GM21367 (cell line): Measurements from ENCODE around the gene SHISAL1.
"Not testable (repeated sequence)": the region's sequence is repeated elsewhere in the genome, so short reads cannot be mapped to it uniquely, and the experiment has no call there.

Source experiments
- ATAC-seq: cut with Tn5 transposase; IDR thresholded peaks from one replicate; pipeline ENCODE4 v1.9.1; 2021; ENCODE audit not compliant: unreplicated experiment

The SHISAL1 gene

DNA sequence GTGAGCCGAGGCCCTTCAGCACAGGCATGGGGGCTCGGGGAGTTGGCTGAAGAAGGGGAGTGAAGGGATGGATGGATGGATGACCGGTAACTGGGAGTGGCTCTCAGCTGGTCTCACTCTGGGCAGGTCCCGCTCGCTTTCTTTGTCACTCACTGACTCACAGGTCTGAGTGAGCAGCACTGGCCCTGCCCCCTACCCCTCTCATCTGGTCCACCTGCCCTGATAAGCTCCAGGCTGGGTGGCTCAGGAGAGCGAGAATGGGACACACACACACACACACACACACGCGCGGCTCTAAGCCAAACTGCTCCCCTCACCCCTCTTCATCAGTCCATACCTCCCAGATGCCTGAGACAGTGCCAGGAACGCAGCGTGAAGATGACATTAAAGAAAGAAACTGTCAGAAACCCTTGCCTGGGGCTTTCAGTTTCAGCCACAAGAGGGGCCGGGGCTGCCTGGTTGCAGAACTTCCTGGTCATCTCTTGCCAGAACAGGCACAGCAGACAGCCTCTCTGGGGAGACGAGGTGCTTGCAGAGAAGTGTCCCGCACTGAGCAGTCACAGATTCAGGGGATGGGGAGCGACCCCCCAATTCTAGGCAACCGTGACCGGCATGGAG lies 16.5 kb upstream of the SHISAL1 start:
- ATAC-seq, result no peak

DNA sequence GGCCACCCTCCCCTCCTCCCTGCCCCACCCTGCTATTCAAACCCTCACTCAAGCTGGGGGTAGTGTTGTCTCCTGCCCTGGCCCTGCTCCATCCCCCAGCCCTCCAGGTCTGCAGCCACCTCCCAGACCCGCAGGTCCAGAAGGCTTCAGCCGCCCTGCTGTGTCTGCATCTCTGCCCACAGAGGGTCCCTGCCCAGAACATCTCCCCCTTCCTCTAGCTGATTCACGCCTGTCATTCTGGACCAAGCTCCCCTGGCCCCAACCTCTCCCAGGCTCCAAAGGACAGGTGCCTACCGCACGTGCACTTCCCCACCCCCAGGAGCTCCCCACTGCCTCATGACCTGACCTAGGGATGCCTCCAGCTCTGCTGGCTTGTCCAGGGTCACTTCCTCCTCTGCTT lies 16.0 kb upstream of the SHISAL1 start:
- no peak for ATAC-seq

DNA sequence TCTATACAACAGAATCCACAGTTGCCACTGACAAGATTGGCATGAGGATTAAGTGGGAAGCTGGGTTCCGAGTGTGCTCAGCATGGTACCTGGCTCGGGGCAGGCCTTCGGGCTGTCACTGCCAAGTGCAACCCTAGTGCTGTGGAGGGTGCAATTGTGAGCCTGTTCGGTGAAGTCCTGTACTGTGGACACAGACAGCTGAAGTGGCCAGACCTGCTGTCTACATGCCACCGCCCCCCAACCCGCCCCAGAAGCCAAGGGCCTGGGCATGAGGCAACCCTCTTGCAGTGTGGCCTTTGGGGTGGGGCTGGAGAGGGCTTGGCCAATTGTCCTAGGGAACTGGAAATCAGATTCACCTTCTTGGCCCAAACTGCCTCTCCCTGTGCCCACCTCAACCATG lies 15.6 kb upstream of the SHISAL1 start:
- no peak for ATAC-seq

DNA sequence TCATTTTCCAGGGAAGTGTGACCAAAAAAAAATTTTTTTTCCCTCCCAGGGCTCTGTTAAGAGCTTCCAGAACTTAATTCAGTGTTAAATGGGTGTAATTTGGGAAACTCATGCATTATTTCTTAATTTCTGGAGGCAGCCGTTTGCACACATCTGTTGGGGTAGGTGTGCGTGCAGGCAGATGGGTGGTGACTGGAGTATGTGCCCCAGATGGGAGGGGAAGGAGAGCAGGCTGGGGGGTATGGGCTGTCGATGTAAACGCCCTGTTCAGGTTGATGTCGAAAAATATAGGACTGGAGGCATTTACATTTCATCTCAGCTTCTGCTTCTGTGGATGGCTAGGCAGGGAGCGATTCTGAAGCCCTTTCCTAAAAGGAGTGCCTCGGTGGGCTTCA lies 13.7 kb upstream of the SHISAL1 start:
- no peak for ATAC-seq

- ATAC-seq, result no peak
These were observed 13.2 kb upstream of the SHISAL1 start for GRCh38 chr22:44325718-44326490.

- ATAC-seq, result not testable (repeated sequence)
These were observed 10.5 kb upstream of the SHISAL1 start for GRCh38 chr22:44323140-44323790.

GRCh38 chr22:44319685-44320084 lies 6.9 kb upstream of the SHISAL1 start:
- ATAC-seq, result no peak

GRCh38 chr22:44318751-44319150 lies 6.0 kb upstream of the SHISAL1 start:
- no peak for ATAC-seq

DNA sequence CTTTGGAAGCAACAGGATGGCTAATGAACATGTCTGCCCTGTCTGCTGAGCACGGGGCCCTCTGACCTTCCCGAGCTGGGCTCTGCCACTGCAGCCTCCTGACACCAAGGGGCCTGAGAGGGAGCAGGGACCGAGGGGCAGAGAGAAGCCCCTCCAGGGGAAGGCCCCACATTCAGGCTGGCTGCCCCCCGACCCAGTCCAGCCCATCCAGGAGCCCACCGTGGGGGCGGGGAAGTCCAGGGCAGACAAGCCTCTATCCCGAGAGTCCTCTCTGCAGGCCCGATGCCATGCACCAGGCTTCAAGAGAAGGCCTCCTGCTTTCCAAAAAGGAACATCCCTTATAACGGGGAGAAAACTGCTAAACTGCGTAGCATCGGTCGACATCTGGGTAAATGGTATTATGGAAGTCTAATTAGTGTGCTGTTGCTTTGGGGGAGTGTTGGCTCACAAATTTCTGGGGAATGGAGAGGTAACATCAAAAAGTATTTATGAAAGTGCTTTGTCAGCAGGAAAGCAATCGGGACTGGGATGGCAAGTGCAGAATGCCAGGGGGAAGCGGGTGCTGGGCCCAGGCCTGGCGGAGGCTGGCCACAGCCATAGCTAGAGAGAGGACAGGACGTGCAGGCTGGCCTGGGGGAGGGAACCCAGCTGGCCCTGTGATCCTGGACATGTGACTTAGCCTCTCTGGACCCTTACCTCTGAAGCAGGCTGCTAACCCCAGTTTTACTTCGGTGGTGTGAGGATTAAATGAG lies 5.3 kb upstream of the SHISAL1 start:
- no peak for ATAC-seq

DNA sequence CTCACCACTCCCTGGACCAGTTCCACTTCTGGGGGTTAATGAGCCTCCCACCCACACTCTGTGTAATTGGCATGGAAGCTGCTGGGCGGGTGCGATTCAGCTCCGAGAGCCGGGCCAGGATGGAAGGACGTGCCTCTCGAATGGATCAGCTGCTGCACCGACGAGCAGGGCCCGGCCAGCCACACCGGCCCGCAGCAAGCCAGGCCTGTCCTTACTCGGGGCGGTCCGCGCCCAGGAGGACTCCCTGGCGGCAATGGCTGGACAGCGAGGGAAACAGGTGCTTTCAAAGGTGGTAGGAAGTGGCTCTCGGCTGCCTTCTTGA lies 4.3 kb upstream of the SHISAL1 start:
- ATAC-seq, result no peak

DNA sequence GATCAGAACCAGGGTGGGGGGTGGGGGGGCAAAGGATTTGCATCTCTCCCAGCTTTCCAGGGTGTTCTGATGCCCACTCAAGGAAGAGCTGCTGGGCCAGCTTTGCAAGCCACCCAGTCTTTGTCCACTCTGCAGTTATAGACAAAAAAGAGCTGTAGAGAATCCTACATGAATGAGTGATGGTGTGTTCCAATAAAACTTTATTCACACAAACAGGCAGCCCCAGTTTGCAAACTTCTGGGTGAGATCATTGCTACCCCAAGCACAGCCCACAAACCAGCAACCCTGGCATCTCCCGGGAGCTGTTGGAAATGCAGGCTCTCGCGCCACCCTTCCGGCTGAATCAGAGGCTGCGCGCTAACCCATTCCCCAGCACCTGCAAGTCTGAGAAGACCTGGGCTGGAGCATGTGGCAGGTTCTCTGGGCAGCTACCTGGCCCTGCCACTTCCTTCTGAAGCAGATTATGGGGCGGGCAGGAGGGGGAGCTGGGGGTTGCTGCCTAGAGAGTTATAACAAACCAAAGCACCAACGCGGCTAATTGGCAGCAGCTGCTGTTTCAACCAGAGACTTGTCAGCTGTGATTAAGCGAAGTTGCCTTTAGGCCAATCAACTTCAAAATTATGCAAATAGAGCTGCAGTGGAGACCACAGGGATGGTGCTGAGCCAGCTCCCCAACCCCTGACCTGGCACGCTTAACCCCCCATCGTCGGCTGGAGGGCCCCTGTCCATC lies 3.8 kb upstream of the SHISAL1 start:
- ATAC-seq, result no peak

- no peak for ATAC-seq
These were observed 1.8 kb upstream of the SHISAL1 start for GRCh38 chr22:44314425-44315067.

DNA sequence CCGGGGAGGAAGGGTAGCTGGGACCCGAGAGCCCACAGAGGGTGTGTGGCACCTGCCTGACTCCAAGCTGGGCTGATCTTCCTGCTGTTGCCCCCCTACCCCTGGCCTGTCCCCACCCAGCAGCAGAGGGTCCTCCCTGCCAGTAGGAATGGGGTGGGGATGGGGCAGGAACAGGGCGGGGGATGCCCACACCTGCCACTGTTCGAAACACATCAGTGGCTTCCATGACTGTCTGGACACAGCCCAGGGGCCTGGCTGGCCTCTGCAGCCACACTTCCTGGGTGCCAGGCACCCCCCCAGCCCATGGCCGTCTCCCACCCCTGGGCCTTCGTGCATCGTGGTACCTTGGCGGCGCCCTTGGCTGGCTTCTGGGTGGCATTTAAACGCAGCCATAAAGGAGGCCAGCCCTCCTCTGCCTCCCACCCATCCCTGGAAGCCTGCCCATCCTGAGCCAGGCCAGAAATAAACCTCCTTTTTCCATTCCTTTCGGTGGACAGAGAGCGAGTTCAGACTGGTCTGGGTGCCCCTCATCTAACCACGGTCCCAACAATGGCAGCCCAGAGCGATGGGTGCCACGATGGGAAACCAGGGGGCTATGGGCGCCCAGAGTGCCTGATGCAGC lies 745 bp upstream of the SHISAL1 start:
- ATAC-seq, result no peak

DNA sequence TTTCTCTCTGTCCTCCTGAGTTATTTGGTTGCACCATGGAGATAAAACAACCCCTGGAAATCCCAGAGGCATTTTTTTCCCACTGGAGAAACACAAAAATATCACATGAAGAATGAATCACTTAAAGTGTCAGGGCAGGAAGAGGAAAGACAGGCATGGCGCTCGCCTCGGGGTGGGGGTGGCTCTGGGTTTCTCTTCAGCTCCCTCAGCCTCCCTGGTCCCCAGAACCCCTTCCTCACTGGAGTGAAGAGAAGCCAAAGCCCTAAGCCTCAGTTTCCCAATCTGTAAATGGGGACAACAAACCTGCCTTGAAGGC lies 938 bp downstream of the SHISAL1 start:
- ATAC-seq, result no peak

GRCh38 chr22:44311104-44311854 lies 1.5 kb downstream of the SHISAL1 start:
- no peak for ATAC-seq

GRCh38 chr22:44309647-44310046 lies 3.1 kb downstream of the SHISAL1 start:
- no peak for ATAC-seq

DNA sequence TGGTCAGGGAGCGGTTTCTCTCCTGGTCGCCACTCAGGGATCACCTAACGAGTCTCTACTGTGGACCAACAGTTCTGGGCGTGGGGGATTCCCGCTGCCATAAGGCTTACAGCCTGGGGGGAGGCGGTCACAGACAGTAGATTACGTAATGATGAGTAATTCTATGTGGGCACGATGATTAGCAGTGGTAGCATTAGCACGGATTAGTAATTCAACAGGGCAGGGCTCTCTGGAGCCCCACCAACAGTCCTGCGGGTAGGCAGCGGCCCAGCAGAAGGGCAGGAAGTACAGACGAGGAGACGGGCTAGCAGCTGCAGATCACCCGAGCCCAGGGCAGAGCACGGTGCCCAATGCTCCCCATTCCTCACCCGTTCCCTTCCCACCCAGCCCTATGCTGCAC lies 3.6 kb downstream of the SHISAL1 start:
- no peak for ATAC-seq

DNA sequence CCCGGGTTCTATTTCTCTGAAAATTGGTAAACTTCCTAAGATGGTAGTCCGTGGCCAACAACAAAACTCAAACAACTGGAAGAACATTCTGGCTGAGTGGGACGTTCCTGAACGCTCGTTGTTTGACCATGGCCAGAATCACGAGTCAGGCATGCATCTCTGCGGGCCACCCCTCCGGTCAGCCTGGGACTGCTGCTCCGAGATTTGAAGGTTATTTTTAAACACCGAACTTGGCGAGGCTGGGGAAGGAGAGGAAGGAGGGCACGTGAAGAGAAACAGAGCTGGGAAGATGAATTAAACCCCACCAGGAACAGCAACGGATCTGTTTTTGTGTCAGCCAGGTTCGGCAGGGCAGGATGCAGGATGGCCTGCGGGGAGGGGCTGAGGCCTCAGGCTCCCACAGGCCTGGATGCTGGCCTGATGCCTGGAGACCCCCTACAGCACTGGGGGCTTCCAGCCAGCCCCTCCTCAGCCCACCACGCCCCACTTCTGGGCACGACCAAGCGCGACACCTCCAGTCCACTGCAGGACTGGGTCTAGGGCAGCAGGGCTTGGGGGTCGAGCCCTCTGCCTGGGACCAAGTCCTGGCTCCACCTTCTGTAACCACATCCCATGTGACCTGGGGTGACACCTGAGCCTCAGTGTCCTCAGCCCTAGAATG lies 5.1 kb downstream of the SHISAL1 start:
- ATAC-seq, result no peak

GRCh38 chr22:44305888-44306287 lies 6.9 kb downstream of the SHISAL1 start:
- no peak for ATAC-seq
